ENCODE measurements around the gene DOCK8.

Gene DOCK8

GRCh38 chr9:326667-327066 lies 112.0 kb downstream of the DOCK8 start:
- Histone ChIP-seq H3K27me3 (replicated peaks; ENCODE audit: control insufficient read depth, insufficient read depth, low read length) (no peaks in the 10 kb centered on the region), H3K36me3 (ENCODE audit: control insufficient read depth, insufficient read depth, low read length, severe bottlenecking) (no peaks in the 10 kb centered on the region), H3K9ac (ENCODE audit: low read length) (no peak overlapping the region), H3K4me3 (ENCODE audit: low read length) (no peak overlapping the region), H3K9me3 (ENCODE audit: control insufficient read depth, low read length) (no peaks in the 10 kb centered on the region), H3K4me1 (ENCODE audit: control insufficient read depth, insufficient read depth, low read length) (no peaks in the 10 kb centered on the region)
- no peak for DNase-seq (ENCODE audit: low read depth)

DNA sequence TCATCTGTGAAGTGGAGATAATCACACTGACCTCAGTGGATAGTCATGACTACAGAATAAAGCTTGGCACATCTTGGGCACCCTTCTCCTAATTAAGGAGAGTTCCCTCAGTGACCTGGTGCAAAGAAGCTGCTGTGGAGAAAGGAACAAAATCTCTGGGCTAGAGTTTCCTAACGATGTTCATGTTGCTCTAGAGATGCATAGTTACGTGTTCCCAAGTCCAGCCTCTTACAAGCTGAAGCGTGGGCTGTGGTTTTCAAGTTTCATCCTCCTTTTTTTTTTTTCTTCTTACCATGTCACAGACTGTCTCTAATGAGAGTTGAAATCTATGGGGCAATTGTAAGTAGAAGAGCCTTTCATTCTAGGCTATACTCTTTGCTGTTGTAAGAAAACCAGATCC lies 113.8 kb downstream of the DOCK8 start:
- H3K4me3 ChIP-seq (ENCODE audit: low read length) = no peak overlapping the region
- DNase-seq (ENCODE audit: low read depth) = no peak
- no peaks in the 10 kb centered on the region for H3K4me1 ChIP-seq (ENCODE audit: control insufficient read depth, insufficient read depth, low read length)
- H3K36me3 ChIP-seq (ENCODE audit: control insufficient read depth, insufficient read depth, low read length, severe bottlenecking) = no peaks in the 10 kb centered on the region
- H3K27me3 ChIP-seq (replicated peaks; ENCODE audit: control insufficient read depth, insufficient read depth, low read length) = no peaks in the 10 kb centered on the region
- no peaks in the 10 kb centered on the region for H3K9me3 ChIP-seq (ENCODE audit: control insufficient read depth, low read length)
- H3K9ac ChIP-seq (ENCODE audit: low read length) = no peak overlapping the region

GRCh38 chr9:331197-331596 lies 116.5 kb downstream of the DOCK8 start:
- Histone ChIP-seq H3K27me3 (replicated peaks; ENCODE audit: control insufficient read depth, insufficient read depth, low read length) (no peaks in the 10 kb centered on the region), H3K36me3 (ENCODE audit: control insufficient read depth, insufficient read depth, low read length, severe bottlenecking) (no peaks in the 10 kb centered on the region), H3K4me1 (ENCODE audit: control insufficient read depth, insufficient read depth, low read length) (no peaks in the 10 kb centered on the region), H3K9me3 (ENCODE audit: control insufficient read depth, low read length) (no peaks in the 10 kb centered on the region), H3K9ac (ENCODE audit: low read length) (no peak overlapping the region), H3K4me3 (ENCODE audit: low read length) (no peak overlapping the region)
- DNase-seq (ENCODE audit: low read depth) = no peak

- Histone ChIP-seq H3K4me1 (ENCODE audit: control insufficient read depth, insufficient read depth, low read length) (no peaks in the 10 kb centered on the region), H3K4me3 (ENCODE audit: low read length) (no peak overlapping the region), H3K9ac (ENCODE audit: low read length) (no peak overlapping the region), H3K9me3 (ENCODE audit: control insufficient read depth, low read length) (no peaks in the 10 kb centered on the region), H3K36me3 (ENCODE audit: control insufficient read depth, insufficient read depth, low read length, severe bottlenecking) (no peaks in the 10 kb centered on the region), H3K27me3 (replicated peaks; ENCODE audit: control insufficient read depth, insufficient read depth, low read length) (peaks cover 3% of the 10 kb centered on the region)
- DNase-seq (ENCODE audit: low read depth) = no peak
These were observed 120.7 kb downstream of the DOCK8 start for GRCh38 chr9:335373-335772.

GRCh38 chr9:336039-336438 lies 121.4 kb downstream of the DOCK8 start:
- Histone ChIP-seq H3K4me1 (ENCODE audit: control insufficient read depth, insufficient read depth, low read length) (no peaks in the 10 kb centered on the region), H3K9me3 (ENCODE audit: control insufficient read depth, low read length) (no peaks in the 10 kb centered on the region), H3K36me3 (ENCODE audit: control insufficient read depth, insufficient read depth, low read length, severe bottlenecking) (no peaks in the 10 kb centered on the region), H3K27me3 (replicated peaks; ENCODE audit: control insufficient read depth, insufficient read depth, low read length) (peaks cover 3% of the 10 kb centered on the region), H3K4me3 (ENCODE audit: low read length) (no peak overlapping the region), H3K9ac (ENCODE audit: low read length) (no peak overlapping the region)
- no peak for DNase-seq (ENCODE audit: low read depth)

DNA sequence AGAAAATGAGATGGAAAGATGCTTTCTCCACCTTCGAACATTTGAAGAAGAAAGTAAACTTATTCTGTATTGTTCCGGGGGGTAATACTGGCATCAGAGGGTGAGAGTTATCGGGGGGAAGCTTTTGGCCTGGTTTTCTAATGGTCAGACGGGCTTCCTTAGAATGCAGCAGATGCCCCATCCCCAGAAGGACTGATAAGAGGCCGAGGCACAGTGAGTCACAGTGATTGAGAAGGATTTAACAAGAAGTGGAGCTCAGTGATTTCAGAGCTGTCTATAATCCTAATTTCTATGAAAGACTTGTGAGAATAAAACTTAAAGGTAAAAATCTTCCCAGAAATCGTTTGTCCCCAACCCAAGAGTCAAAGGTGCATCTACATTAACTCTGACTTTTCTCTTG lies 123.9 kb downstream of the DOCK8 start:
- Histone ChIP-seq H3K36me3 (ENCODE audit: control insufficient read depth, insufficient read depth, low read length, severe bottlenecking) (no peaks in the 10 kb centered on the region), H3K4me3 (ENCODE audit: low read length) (no peak overlapping the region), H3K9ac (ENCODE audit: low read length) (no peak overlapping the region), H3K4me1 (ENCODE audit: control insufficient read depth, insufficient read depth, low read length) (no peaks in the 10 kb centered on the region), H3K27me3 (replicated peaks; ENCODE audit: control insufficient read depth, insufficient read depth, low read length) (peaks cover 3% of the 10 kb centered on the region), H3K9me3 (ENCODE audit: control insufficient read depth, low read length) (no peaks in the 10 kb centered on the region)
- no peak for DNase-seq (ENCODE audit: low read depth)

- Histone ChIP-seq H3K9ac (ENCODE audit: low read length) (no peak overlapping the region), H3K4me3 (ENCODE audit: low read length) (no peak overlapping the region), H3K27me3 (replicated peaks; ENCODE audit: control insufficient read depth, insufficient read depth, low read length) (peaks cover 18% of the 10 kb centered on the region), H3K9me3 (ENCODE audit: control insufficient read depth, low read length) (no peaks in the 10 kb centered on the region), H3K36me3 (ENCODE audit: control insufficient read depth, insufficient read depth, low read length, severe bottlenecking) (no peaks in the 10 kb centered on the region), H3K4me1 (ENCODE audit: control insufficient read depth, insufficient read depth, low read length) (no peaks in the 10 kb centered on the region)
- DNase-seq (ENCODE audit: low read depth) = no peak
These were observed 127.2 kb downstream of the DOCK8 start for GRCh38 chr9:341634-342421.

DNA sequence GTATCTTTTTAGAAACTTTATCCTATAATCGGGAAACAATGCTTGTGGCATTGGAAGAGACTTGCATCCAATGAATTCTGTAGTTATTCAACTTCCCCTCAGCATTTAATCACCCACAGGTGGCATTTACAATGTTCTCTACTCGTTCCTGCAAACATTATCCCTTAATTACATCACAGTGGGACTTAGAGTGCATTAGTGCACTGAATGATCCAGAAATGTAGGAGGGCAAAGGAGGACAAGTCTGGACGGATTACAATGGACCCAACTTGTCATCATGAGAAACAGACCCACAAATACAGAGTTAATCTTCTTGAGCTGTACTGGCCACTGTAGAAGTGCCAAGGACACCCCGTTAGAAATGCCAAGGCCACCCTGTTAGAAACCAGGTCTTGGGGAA lies 129.1 kb downstream of the DOCK8 start:
- no peaks in the 10 kb centered on the region for H3K9me3 ChIP-seq (ENCODE audit: control insufficient read depth, low read length)
- H3K36me3 ChIP-seq (ENCODE audit: control insufficient read depth, insufficient read depth, low read length, severe bottlenecking) = no peaks in the 10 kb centered on the region
- DNase-seq (ENCODE audit: low read depth) = no peak
- H3K27me3 ChIP-seq (replicated peaks; ENCODE audit: control insufficient read depth, insufficient read depth, low read length) = peaks cover 23% of the 10 kb centered on the region
- no peaks in the 10 kb centered on the region for H3K4me1 ChIP-seq (ENCODE audit: control insufficient read depth, insufficient read depth, low read length)
- no peak overlapping the region for H3K4me3 ChIP-seq (ENCODE audit: low read length)
- no peak overlapping the region for H3K9ac ChIP-seq (ENCODE audit: low read length)

DNA sequence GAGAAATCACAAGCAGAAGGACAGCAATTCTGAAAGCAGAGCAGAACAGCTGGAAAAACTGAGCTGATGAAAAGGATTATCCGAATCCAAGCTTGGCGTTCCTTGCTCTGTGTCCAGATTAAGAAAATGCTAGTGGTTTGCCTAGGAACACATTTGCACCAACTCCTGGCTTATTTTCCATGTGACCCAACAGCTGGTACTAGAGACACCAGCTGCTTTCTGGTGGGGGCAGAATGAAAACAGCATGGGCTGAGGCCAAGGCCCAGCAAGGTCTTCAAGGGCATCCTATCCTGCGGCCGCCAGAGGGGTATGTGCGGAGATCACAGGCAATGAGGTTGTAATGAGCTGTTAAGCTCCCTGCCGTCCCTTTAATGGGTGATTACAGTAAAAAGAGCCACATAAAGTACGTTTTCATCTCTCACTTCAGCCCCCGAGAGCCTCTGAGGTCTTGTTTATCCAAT lies 131.5 kb downstream of the DOCK8 start:
- H3K4me3 ChIP-seq (ENCODE audit: low read length) = no peak overlapping the region
- DNase-seq (ENCODE audit: low read depth) = no peak
- no peaks in the 10 kb centered on the region for H3K4me1 ChIP-seq (ENCODE audit: control insufficient read depth, insufficient read depth, low read length)

GRCh38 chr9:347667-348292 lies 133.1 kb downstream of the DOCK8 start:
- DNase-seq (ENCODE audit: low read depth) = peak; percentile 71
- H3K4me1 ChIP-seq (ENCODE audit: control insufficient read depth, insufficient read depth, low read length) = no peaks in the 10 kb centered on the region
- no peak overlapping the region for H3K4me3 ChIP-seq (ENCODE audit: low read length)
- H3K36me3 ChIP-seq (ENCODE audit: control insufficient read depth, insufficient read depth, low read length, severe bottlenecking) = no peaks in the 10 kb centered on the region
- H3K27me3 ChIP-seq (replicated peaks; ENCODE audit: control insufficient read depth, insufficient read depth, low read length) = peaks cover 43% of the 10 kb centered on the region
- no peaks in the 10 kb centered on the region for H3K9me3 ChIP-seq (ENCODE audit: control insufficient read depth, low read length)
- no peak overlapping the region for H3K9ac ChIP-seq (ENCODE audit: low read length)

More for the DNA sequence above, 131.5 kb downstream of the DOCK8 start:
- H3K36me3 ChIP-seq (ENCODE audit: control insufficient read depth, insufficient read depth, low read length, severe bottlenecking) = no peaks in the 10 kb centered on the region
- H3K9ac ChIP-seq (ENCODE audit: low read length) = no peak overlapping the region
- no peaks in the 10 kb centered on the region for H3K9me3 ChIP-seq (ENCODE audit: control insufficient read depth, low read length)
- peaks cover 37% of the 10 kb centered on the region for H3K27me3 ChIP-seq (replicated peaks; ENCODE audit: control insufficient read depth, insufficient read depth, low read length)

DNA sequence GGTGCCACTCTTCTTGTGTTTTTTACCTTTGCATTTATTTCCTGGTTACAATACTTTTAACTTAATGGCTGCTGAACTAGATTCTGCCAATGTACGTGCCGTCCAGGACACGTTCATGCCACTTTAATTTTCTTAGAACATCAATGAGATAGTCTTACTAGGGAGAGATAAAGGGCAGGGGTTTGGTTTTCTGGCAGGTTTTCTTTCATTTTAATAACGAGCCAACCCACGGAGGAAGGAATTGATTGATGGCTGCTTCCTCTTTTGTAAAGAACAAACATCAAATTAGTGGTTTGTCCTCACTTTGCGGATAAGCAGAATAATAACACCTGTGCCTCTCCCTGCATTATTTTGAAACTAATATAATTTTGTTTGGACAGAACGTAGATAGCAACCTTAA lies 135.7 kb downstream of the DOCK8 start:
- DNase-seq (ENCODE audit: low read depth) = no peak
- Histone ChIP-seq H3K4me1 (ENCODE audit: control insufficient read depth, insufficient read depth, low read length) (no peaks in the 10 kb centered on the region), H3K9me3 (ENCODE audit: control insufficient read depth, low read length) (no peaks in the 10 kb centered on the region), H3K27me3 (replicated peaks; ENCODE audit: control insufficient read depth, insufficient read depth, low read length) (peaks cover 37% of the 10 kb centered on the region), H3K36me3 (ENCODE audit: control insufficient read depth, insufficient read depth, low read length, severe bottlenecking) (no peaks in the 10 kb centered on the region), H3K4me3 (ENCODE audit: low read length) (no peak overlapping the region), H3K9ac (ENCODE audit: low read length) (no peak overlapping the region)
